ENCODE data around the gene SLC27A2.

SLC27A2 gene

DNA sequence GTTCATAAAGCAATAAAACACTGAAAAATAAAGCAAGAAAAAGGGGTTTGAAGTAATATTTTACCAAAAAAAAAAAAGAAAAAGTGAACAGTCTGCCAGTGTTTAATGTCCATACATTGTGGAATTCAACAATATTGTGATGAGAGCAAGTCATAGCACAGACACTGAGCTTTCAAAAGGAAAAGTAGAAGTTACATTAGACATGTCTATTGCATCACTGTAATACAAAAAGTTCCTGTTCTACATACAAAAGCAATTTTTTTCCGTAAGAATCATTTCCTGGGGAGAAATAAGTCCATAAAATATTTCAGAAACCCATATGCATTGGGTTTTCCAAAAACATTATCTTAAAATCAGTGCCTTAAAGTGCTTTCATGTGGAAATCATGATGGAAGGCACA lies 95.4 kb downstream of the SLC27A2 start:
- DNase-seq (ENCODE audit: low spot score), result no peak

- no peak for DNase-seq (ENCODE audit: low spot score)
Observed at GRCh38 chr15:50278496-50278895, 96.5 kb downstream of the SLC27A2 start.

DNA sequence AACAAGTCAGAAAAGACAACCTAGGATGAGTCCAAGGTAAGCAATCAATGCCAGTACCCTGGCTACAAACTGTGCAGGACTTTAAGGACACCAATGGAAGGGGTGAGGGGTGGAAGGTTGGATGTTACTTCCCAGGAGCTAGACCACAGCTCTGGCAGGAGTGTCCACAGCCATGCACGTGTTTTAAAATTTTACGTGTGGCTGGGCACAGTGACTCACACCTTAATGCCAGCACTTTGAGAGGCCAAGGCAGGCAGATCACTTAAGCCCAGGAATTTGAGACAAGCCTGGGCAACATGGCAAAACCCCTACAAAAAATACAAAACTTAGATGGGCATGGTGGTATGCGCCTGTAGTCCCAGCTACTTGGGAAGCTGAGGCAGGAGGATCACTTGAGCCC lies 98.3 kb downstream of the SLC27A2 start:
- DNase-seq (ENCODE audit: low spot score), result no peak

DNA sequence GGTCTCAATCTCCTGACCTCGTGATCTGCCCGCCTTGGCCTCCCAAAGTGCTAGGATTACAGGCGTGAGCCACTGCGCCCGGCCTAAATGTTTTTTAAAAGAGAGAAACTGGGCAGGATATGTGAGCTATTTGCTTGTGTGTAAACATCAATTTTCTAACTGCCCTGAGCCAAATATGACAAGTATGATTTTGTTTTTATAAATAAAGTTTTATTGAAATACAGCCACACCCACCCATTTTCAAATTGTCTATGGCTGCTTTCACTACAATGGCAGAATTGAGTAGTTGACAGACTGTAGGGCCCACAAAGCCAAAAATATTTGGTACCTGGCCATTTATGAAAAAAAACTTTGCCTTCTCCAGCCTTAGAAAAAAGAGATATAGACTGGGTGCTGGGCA lies 99.4 kb downstream of the SLC27A2 start:
- no peak for DNase-seq (ENCODE audit: low spot score)
